Central memory CD4-positive, alpha-beta T cell (primary cell): Measurements from ENCODE around the gene BLOC1S6.
"Not testable (repeated sequence)": the region's sequence is repeated elsewhere in the genome, so short reads cannot be mapped to it uniquely, and the experiment has no call there.

Source experiments
- DNase-seq: peaks from one replicate; pipeline ENCODE4 v3.0.0; 2022

Gene BLOC1S6

GRCh38 chr15:45641999-45642932 is 55.1 kb downstream of the BLOC1S6 start:
- DNase-seq, result no peak

- no peak for DNase-seq
Observed at GRCh38 chr15:45644437-45644836, 57.3 kb downstream of the BLOC1S6 start.

- no peak for DNase-seq
Observed at GRCh38 chr15:45645026-45645980, 58.1 kb downstream of the BLOC1S6 start.

- DNase-seq, result no peak
Observed at GRCh38 chr15:45646220-45646619, 59.0 kb downstream of the BLOC1S6 start.

GRCh38 chr15:45647828-45648227 is 60.6 kb downstream of the BLOC1S6 start:
- DNase-seq, result no peak

GRCh38 chr15:45648521-45649200 is 61.5 kb downstream of the BLOC1S6 start:
- DNase-seq, result no peak

GRCh38 chr15:45650007-45650406 is 62.8 kb downstream of the BLOC1S6 start:
- not testable (repeated sequence) for DNase-seq

GRCh38 chr15:45650889-45651525 is 63.8 kb downstream of the BLOC1S6 start:
- DNase-seq, result no peak

GRCh38 chr15:45653702-45654424 is 66.7 kb downstream of the BLOC1S6 start:
- DNase-seq, result no peak

- no peak for DNase-seq
Observed at GRCh38 chr15:45654749-45655148, 67.6 kb downstream of the BLOC1S6 start.

- no peak for DNase-seq
Observed at GRCh38 chr15:45657254-45657653, 70.1 kb downstream of the BLOC1S6 start.

GRCh38 chr15:45657764-45658545 is 70.8 kb downstream of the BLOC1S6 start:
- DNase-seq, result no peak
